Prostate gland (tissue), 2 donors: ENCODE measurements around the gene SMYD1. TPM values are rescaled to one million over a fixed set of nuclear protein-coding genes. Genes with fewer than 3 reads are reported as not detected.

ENCODE experiments used
- DNase-seq: peaks from one replicate; pipeline ENCODE4 v3.0.0-alpha.2; 2019; ENCODE audit warnings: low spot score
- H3K27ac ChIP-seq, 2 donors: fragments of 200-600 bp; sonication (generic); 2 replicates each; pipeline ENCODE4 v1.5.1; 2017 to 2019
- H3K27me3 ChIP-seq: fragments of 200-600 bp; sonication (generic); replicated peaks from 2 replicates; pipeline ENCODE4 v1.5.1; 2019; ENCODE audit not compliant: insufficient read depth
- H3K36me3 ChIP-seq, 2 donors: fragments of 200-600 bp; sonication (generic); 1 replicate in 1 of 2; 2 replicates in 1 of 2; pipeline versions ENCODE4 v1.5.1 to v1.8.1; 2017 to 2019
- H3K4me1 ChIP-seq: fragments of 200-600 bp; sonication (generic); replicated peaks from 2 replicates; pipeline ENCODE4 v1.5.1; 2019
- H3K4me3 ChIP-seq, 2 donors: fragments of 200-600 bp; sonication (generic); 2 replicates each; pipeline ENCODE4 v1.5.1; 2017 to 2019
- H3K9me3 ChIP-seq: fragments of 200-600 bp; sonication (generic); 2 replicates; pipeline ENCODE4 v1.5.1; 2017
- CTCF ChIP-seq, 4 experiments: fragments of 200-600 bp in 2 of 4; fragments of 450-650 bp in 2 of 4; sonication (generic) in 2 of 4; IDR thresholded peaks; 1 replicate in 3 of 4; 2 replicates in 1 of 4; pipeline ENCODE4 v1.5.1; 2016 to 2019; ENCODE audit warnings: antibody characterized with exemption in 4 of 4, mild to moderate bottlenecking in 2 of 4, moderate library complexity in 2 of 4
- POLR2A ChIP-seq: fragments of 450-650 bp; IDR thresholded peaks from one replicate; pipeline ENCODE4 v1.6.1; 2016; ENCODE audit warnings: antibody characterized with exemption, mild to moderate bottlenecking
- POLR2AphosphoS5 ChIP-seq: sonication (generic); formaldehyde crosslinking; IDR thresholded peaks from one replicate; pipeline ENCODE4 v1.6.1; 2017; ENCODE audit warnings: antibody characterized with exemption
- WGBS: methylation state at CpG from one replicate; pipeline ENCODE4 v1.1.5; 2018; 5-methylcytosine and 5-hydroxymethylcytosine counted together
- intact Hi-C: fragments of 100-400 bp; cut with DNase I; formaldehyde crosslinking; loops from one replicate; pipeline ENCODE4 v1.14.2; 2022
- total RNA-seq, 2 donors: library from RNA; depleted of rRNA; stranded (reverse); fragments of >200 nt; gene quantifications; one replicate each; pipeline ENCODE4 v1.1.0, GENCODE V29; 2016

Gene SMYD1
- total RNA-seq, 2 donors from 2014 or later: 2.4 to 3.7 TPM

GRCh38 chr2:88082781-88083180 lies 15.2 kb downstream of the SMYD1 start:
- no peaks in the 10 kb centered on the region for H3K36me3 ChIP-seq
- H3K27me3 ChIP-seq: no peaks in the 10 kb centered on the region
- TF ChIP-seq POLR2A (no peak), POLR2AphosphoS5 (no peak), CTCF (IDR thresholded peaks at IDR 0.05) (no peak)
- WGBS: 69% methylated on average over 1 of the region's 1 CpG
- intact Hi-C loops: no loop called here
- no peaks in the 10 kb centered on the region for H3K9me3 ChIP-seq
- H3K4me1 ChIP-seq: no peaks in the 10 kb centered on the region
- no peak overlapping the region for H3K27ac ChIP-seq
- no peak for DNase-seq
- no peak overlapping the region for H3K4me3 ChIP-seq

GRCh38 chr2:88085099-88085498 lies 17.5 kb downstream of the SMYD1 start:
- Histone ChIP-seq H3K27me3 (no peaks in the 10 kb centered on the region), H3K9me3 (no peaks in the 10 kb centered on the region), H3K4me1 (no peaks in the 10 kb centered on the region), H3K36me3 (no peaks in the 10 kb centered on the region), H3K27ac (no peak overlapping the region), H3K4me3 (no peak overlapping the region)
- intact Hi-C loops: no loop called here
- DNase-seq: no peak
- no peak for TF ChIP-seq POLR2AphosphoS5
- no peak for TF ChIP-seq POLR2A
- TF ChIP-seq CTCF (IDR thresholded peaks at IDR 0.05): no peak
- 88% methylated on average over 2 of the region's 2 CpGs for WGBS

GRCh38 chr2:88085602-88086001 lies 18.0 kb downstream of the SMYD1 start:
- intact Hi-C loops: no loop called here
- H3K9me3 ChIP-seq: no peaks in the 10 kb centered on the region
- H3K27me3 ChIP-seq: no peaks in the 10 kb centered on the region
- no peak overlapping the region for H3K27ac ChIP-seq
- H3K4me3 ChIP-seq: no peak overlapping the region
- H3K36me3 ChIP-seq: no peaks in the 10 kb centered on the region
- no peaks in the 10 kb centered on the region for H3K4me1 ChIP-seq
- 88% methylated on average over 5 of the region's 5 CpGs for WGBS
- DNase-seq: no peak
- TF ChIP-seq POLR2AphosphoS5 (no peak), CTCF (IDR thresholded peaks at IDR 0.05) (no peak), POLR2A (no peak)

GRCh38 chr2:88086401-88086800 lies 18.8 kb downstream of the SMYD1 start:
- intact Hi-C loops: no loop called here
- no peak for DNase-seq
- 79% methylated on average over 9 of the region's 9 CpGs for whole genome bisulfite sequencing
- H3K36me3 ChIP-seq: no peaks in the 10 kb centered on the region
- no peaks in the 10 kb centered on the region for H3K9me3 ChIP-seq
- H3K27me3 ChIP-seq: no peaks in the 10 kb centered on the region
- no peak overlapping the region for H3K4me3 ChIP-seq
- no peaks in the 10 kb centered on the region for H3K4me1 ChIP-seq
- H3K27ac ChIP-seq: no peak overlapping the region
- TF ChIP-seq CTCF (IDR thresholded peaks at IDR 0.05) (no peak), POLR2A (no peak), POLR2AphosphoS5 (no peak)

- no peak for TF ChIP-seq CTCF (IDR thresholded peaks at IDR 0.05)
- TF ChIP-seq POLR2AphosphoS5: no peak
- TF ChIP-seq POLR2A: no peak
- Histone ChIP-seq H3K27ac (no peak overlapping the region), H3K4me3 (no peak overlapping the region), H3K36me3 (no peaks in the 10 kb centered on the region), H3K9me3 (no peaks in the 10 kb centered on the region), H3K27me3 (no peaks in the 10 kb centered on the region), H3K4me1 (no peaks in the 10 kb centered on the region)
- no peak for DNase-seq
- intact Hi-C loops: no loop called here
- WGBS: 98% methylated on average over 2 of the region's 2 CpGs
These were observed 19.4 kb downstream of the SMYD1 start for GRCh38 chr2:88087073-88087472.
